NB4 (cell line): Measurements from ENCODE around the gene HMCN2.

ENCODE experiments used
- DNase-seq: peaks from one replicate; pipeline ENCODE4 v3.0.0; 2010; ENCODE audit warnings: low read depth
- H3K4me3 ChIP-seq: one replicate; pipeline ENCODE4 v1.5.1; 2011; ENCODE audit warnings: mild to moderate bottlenecking, low read depth, low read length, moderate library complexity
- MAX ChIP-seq: IDR thresholded peaks from 2 replicates; pipeline ENCODE4 v1.6.1; 2011; ENCODE audit warnings: low read depth, low read length
- MYC ChIP-seq: IDR thresholded peaks from 2 replicates; pipeline ENCODE4 v1.6.1; 2011; ENCODE audit warnings: low read depth, low read length
- POLR2A ChIP-seq: IDR thresholded peaks from 2 replicates; pipeline ENCODE4 v1.6.1; 2011; ENCODE audit warnings: mild to moderate bottlenecking; ENCODE audit not compliant: insufficient read length; ENCODE audit errors: extremely low read depth
- TF ChIP-seq, protein P1 (sequence below): IDR thresholded peaks from one replicate; pipeline ENCODE4 v1.5.1; 2012; ENCODE audit warnings: low read depth, low read length

Gene HMCN2

GRCh38 chr9:130468566-130468965 is 203.0 kb downstream of the HMCN2 start:
- DNase-seq: no peak
- TF ChIP-seq, protein P1, sequence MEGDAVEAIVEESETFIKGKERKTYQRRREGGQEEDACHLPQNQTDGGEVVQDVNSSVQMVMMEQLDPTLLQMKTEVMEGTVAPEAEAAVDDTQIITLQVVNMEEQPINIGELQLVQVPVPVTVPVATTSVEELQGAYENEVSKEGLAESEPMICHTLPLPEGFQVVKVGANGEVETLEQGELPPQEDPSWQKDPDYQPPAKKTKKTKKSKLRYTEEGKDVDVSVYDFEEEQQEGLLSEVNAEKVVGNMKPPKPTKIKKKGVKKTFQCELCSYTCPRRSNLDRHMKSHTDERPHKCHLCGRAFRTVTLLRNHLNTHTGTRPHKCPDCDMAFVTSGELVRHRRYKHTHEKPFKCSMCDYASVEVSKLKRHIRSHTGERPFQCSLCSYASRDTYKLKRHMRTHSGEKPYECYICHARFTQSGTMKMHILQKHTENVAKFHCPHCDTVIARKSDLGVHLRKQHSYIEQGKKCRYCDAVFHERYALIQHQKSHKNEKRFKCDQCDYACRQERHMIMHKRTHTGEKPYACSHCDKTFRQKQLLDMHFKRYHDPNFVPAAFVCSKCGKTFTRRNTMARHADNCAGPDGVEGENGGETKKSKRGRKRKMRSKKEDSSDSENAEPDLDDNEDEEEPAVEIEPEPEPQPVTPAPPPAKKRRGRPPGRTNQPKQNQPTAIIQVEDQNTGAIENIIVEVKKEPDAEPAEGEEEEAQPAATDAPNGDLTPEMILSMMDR: no peak
- TF ChIP-seq POLR2A (no peak), MAX (no peak), MYC (no peak)
- no peak overlapping the region for H3K4me3 ChIP-seq

DNA sequence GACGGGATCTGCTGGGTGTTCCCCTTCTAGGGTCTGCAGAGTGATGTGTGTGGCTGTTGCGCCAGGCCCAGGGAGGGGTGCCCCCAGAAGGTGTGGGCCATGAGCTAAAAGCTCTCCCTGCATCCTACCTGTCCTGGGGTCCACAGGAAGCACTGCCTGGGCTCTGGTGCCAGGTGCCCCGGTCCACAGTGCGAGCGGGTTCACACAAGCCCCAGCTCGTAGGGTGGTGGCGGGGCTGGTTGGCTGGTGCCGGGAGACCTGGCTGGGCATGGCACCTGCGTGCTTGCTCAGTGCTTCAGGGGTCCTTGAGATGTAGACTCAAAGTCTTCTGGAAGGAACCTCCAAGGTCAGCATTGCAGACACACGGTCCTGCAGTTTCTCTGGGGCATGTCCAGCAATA is 204.7 kb downstream of the HMCN2 start:
- H3K4me3 ChIP-seq: no peak overlapping the region
- DNase-seq: no peak
- TF ChIP-seq MAX (no peak), POLR2A (no peak), MYC (no peak)
- TF ChIP-seq, protein P1: no peak

DNA sequence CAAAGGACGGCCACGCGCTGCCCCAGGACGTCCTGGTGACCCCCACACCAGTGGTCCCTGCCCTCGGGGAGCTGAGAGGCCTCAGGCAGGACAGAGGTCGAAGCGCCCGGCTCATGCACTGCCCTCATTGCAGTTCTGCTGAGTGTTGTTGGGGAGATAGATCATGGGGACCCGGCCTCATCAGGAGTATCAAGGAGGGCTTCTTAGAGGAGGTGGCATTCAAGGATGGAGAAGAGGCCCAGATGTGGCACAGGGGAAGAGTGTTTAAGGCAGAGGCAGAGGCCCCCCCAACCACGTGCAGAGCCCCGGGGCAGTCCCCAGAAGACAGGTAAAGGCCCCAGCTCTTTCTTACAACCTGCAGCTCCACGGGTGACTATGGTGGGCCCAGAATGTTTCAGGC is 205.4 kb downstream of the HMCN2 start:
- no peak overlapping the region for H3K4me3 ChIP-seq
- DNase-seq: no peak
- TF ChIP-seq MYC (no peak), POLR2A (no peak), MAX (no peak)
- TF ChIP-seq, protein P1: no peak

- no peak for TF ChIP-seq MYC
- TF ChIP-seq POLR2A: no peak
- TF ChIP-seq, protein P1: no peak
- TF ChIP-seq MAX: no peak
- no peak overlapping the region for H3K4me3 ChIP-seq
- no peak for DNase-seq
These were observed 206.0 kb downstream of the HMCN2 start for GRCh38 chr9:130471411-130472183.

- TF ChIP-seq POLR2A (no peak), MYC (no peak), MAX (no peak)
- TF ChIP-seq, protein P1: no peak
- no peak overlapping the region for H3K4me3 ChIP-seq
- DNase-seq: no peak
These were observed 206.7 kb downstream of the HMCN2 start for GRCh38 chr9:130472184-130472705.
